Globus pallidus (tissue), 1 donor: Measurements from ENCODE around the gene MKI67.

ENCODE experiments used
- DNase-seq: peaks from one replicate; pipeline ENCODE4 v3.0.0-alpha.2; 2015; ENCODE audit warnings: low spot score

Gene MKI67

DNA sequence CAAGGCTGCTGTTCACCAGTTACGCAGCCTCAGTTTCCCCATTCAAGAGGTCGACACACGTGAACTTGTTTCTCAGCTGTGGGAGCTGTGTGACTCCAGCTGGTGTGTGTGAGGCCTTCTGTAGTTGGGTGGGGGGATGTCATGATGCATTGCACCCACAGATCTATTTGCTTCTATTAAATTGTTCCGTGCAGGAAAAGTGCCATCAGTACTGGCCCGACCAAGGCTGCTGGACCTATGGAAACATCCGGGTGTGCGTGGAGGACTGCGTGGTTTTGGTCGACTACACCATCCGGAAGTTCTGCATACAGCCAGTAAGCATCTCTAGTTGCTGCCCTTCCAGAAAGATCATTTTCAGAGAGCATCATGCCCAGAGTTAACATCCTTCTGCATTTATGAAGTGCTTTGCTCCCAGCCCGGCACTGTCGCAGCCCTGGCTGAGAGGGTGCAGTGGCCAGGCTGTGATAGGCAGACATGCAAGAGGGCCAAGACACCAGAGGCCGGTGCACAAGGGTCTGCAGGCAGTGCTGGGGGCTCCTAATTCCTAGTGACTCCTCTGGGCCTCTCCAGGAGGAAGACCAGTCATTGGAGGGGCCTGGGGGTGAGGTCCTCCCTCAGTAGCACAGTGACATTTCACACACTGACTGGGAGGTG lies 60.2 kb downstream of the MKI67 start:
- no peak for DNase-seq

DNA sequence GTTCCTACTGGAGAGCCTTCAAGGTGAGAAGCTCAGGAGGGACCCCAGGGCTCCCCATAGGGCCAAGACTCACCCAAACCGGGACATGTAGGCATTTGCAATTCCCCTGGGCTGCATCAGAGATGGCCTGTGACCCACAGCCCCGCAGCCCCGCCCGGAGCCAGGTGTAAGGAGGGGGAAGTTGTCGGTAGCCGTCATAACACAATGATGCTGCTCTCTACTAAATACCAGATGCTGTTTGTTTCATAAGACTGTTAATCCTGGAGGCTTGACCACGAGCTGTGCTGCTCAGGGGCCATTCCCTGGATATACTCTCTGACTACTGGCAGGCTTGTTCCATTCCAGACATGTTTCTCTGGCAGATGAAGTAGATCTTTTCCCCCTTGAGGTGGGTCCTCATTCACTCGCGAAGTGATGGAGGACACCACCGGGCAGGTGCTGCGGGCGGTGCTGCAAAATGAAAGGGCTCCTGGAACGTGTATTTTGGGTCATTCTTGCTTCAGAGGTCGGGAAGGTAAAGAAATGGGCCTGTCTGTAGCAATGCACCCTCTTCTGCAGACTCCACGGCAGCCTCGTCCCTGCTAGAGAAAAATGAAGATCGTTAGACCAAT lies 61.1 kb downstream of the MKI67 start:
- DNase-seq: no peak

DNA sequence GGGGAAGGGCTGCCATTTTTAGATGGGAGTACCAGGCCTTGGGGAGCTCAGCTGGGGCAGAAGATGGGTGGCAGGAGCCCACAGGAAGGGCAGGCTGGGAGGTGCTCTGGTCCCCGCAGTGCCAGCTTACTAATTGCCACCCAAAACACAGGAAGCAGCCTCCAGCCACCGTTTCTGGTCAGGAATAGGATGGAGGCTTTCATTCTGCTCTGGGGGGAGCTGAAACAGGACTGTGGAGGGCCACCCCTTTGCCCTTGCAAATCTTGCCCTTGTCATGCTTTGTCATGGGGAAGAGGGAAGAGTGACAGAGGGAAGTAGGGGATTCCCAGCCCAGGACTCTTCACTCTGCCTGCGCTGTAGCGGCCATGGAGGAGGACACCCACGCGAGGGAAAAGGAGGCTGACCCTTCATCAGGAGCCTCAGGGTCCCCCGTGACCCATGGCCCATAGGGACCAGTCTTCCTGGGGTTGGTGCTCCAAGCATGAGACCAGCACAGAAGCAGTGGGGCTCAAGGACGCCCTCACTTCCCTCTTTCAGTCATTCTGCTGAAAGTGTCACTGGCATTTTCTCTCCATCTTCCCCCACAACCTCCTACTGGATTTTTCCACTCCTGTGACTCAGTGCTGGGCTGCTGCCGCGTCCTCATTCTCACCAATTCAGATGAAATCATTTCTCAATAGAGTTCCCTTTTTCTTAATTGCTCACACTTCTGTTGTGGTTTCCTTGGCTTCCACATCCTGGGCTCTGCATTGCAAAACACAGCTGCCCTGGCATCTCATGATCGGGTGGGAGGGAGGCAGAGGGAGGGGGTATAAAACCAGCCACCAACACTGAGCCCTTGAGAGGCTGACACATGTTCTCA lies 61.9 kb downstream of the MKI67 start:
- peak; percentile 66 for DNase-seq

DNA sequence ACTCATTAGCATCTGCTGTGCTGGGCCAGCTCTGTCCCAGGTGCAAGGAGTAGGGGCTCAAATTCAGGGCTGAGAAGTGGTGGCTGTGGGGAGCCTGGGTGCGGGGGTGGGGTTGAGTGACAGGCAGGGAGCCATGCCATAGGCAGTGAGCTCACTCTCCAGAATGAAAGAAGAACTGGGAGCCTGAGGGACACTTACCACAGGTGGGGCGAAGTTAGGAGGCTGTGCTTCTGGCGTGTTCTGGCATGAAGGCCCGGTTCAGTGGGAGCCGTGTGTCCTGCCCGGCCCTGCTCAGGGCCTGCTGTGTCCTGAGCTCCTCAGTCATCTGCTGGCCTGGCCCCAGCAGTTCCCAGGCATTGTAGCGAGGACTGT lies 62.5 kb downstream of the MKI67 start:
- no peak for DNase-seq

DNA sequence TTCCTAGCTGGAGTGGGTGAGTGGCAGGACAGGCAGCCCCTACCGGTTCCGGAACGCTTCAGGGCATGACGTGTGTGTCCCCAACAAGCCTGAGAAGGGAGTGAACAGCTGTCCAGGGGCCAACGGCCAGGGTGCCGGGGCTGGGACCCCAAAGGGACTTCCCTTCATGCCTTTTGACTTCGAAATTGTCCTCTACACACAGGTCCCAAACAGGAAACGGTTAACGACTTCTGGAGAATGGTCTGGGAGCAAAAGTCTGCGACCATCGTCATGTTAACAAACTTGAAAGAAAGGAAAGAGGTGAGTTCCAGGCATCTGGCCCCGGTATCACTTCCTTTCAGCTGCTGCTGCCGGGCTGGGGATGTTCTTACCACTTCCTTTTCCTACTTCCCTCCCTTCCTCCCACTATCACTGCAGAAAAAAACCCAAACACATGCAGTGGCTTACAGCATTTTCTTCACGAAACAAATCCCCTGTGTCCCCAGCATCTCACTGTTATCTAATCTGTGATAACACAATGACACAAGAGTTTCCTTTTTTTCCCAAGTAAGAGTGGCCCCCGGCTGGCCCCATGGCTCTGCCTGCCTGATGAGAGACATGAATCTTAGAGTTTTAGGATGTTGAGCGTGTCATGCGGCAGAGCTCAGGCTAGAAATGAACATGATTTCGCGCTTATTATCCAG lies 63.2 kb downstream of the MKI67 start:
- peak; percentile 48 for DNase-seq

DNA sequence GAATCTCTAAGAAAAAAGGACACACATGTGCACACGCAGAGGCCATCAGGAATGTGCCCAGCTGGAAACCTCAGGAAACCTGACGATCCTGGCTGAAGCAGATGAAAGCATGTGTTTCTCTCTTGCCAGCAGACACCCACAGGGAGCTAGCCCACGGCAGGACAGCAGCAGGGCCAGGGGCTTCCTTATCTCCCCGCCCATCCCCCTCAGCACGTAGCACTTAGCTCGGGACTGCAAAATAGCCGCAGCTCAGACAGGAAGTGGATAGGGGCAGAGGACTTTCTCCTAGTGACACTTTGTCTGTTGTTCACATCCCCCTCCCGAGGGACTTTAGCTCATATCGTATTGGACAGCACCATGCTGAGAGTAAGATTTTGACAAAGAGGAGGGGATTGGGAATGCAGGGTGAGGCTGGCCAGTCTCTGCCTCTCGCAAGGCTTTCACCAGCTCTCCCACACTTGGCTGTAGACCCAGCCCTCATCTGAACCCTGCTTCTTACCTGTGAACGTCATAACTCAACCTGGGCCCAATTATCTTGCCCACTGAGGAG lies 63.8 kb downstream of the MKI67 start:
- DNase-seq: no peak

DNA sequence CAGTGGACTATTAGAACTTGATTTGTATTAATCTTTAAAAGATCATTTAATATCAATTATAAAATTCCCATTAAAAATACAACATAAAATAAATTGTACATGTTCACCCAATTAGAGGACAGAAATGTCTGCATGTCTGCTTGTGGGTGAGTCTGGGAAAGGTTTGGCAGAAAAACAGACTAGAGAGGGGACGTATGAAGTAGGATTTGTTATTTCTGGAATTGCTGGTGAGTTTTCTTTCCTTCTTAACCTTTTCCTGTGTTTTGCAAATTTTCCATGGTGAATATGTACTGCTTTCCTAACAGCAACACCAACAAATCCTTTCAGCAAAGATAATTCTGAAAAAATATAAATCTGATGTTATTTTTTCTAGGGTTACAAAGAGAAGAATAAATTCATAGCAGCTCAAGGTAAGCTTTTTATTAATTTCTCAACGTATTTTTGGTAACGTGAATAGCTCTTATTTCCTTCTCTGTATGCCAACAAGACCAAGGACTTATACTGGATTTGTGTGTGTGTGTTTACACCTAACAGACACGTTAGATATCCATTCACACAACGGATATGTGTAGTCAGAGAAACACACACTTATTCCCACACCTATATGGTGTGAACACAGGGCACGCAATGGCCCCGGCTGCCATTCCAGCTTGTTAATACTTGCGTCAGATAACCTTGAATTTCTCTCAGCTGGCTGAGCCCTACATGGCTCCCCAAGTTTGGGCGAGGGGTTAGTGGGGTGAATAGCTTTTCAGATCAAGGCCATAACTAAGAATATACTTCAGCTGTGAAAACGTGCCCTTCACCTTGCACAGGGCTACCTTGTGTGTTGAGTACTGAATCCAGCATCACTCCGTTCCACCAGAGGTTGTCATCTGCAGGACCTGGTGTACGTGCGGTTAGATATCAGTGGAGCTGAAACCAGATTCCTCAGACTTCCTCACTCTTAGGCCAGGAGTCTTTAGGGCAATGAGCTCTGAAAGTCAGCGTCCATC lies 64.6 kb downstream of the MKI67 start:
- DNase-seq: no peak

DNA sequence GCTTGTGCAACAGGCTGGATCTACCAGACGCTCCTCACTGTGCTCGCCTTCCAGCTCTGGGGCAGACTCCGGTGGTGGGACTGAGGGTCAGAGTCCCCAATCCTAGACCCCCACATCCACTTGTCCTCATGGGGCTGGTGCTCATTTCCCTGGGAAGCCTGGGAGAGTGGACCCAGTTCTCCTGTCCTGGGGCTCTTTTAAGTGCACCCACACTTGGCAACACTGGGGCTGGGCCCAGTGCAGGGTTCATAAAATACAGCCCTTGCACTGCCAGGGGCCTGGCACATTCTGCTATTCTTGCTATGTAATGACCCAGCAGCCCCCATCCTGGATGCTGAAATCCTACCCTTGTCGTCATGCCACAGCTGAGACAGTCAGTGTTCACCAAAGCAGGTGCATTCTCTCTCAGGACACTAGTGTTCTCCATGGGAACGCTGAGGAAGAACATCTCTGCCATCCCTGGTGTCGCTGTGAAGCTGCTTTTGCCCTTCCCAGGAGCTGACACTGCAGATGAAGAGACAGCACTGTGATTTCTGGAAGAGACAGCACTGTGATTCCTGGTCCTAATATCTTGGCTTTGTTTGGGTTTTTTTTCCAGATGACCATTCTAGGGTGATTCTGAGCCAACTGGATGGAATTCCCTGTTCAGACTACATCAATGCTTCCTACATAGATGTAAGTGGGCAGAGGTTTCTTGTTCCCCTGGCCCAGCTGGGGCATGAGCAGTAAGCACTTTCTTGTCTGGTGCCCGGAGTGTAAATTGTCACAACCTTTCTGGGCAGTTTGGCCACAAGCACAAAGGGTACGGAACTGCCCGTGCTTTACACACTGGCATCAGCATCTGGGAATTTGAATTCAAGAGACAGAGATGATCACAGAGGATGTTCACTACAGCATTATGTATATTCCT lies 65.6 kb downstream of the MKI67 start:
- no peak for DNase-seq

DNA sequence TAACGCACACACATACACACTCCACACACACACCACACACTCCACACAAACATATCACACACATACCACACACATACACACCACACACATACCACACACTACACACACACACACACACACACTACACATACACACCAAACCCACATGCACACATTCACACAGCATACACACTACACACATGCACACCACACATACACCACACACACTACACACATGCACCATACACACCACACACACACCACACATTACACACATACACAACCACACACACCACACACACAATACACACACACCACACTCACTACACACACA lies 66.3 kb downstream of the MKI67 start:
- no peak for DNase-seq

DNA sequence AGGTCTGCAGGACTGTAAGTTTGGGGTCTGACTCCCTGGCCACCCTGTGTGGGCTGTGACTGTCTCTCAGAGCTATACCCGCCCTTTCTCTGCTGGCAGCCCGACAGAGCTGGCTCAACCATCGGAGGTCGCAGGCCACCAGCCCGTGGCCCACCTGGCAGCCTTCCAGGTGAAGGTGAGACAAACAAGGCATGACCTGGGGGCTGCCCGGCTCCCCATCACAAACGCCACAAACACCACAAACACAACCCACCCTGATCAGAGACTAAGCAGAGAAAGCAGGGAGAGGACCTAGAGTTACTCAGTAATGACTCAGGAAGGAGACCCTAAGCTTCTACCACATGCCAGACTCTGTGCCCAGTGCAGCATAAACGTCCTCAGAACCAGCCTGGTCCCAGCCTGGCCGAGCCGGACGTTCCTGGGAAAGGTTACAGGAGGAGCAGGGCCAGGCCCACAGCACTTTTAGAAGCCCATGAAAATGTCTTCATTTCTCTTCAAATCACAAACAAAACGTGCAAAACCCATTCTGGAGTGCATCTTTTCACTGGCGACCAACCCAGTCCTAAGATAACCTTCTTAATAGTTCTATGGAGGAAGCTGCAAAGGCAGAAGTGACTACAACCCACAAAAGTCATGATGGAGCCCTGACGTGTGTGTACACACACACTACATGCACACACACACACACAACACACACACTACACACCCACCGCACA lies 66.8 kb downstream of the MKI67 start:
- DNase-seq: no peak

DNA sequence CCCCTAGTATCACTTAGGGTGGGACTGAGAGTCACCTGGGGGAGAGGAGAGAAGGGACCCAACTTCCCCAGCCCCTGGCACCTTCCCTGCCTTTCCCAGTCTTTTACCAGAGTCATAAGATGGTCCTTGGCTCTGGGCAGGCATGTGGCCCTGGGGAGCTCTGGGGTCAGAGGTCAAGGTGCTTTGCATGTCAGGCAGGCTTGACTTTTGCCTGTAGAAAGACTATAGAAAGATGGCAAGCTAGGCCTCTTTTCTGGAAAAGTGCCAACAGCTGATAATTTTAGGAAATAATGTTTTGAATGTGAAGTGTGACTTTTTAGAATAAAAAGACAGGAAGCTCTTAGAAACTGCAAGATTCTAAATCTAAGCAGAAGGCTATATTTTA lies 67.5 kb downstream of the MKI67 start:
- no peak for DNase-seq

DNA sequence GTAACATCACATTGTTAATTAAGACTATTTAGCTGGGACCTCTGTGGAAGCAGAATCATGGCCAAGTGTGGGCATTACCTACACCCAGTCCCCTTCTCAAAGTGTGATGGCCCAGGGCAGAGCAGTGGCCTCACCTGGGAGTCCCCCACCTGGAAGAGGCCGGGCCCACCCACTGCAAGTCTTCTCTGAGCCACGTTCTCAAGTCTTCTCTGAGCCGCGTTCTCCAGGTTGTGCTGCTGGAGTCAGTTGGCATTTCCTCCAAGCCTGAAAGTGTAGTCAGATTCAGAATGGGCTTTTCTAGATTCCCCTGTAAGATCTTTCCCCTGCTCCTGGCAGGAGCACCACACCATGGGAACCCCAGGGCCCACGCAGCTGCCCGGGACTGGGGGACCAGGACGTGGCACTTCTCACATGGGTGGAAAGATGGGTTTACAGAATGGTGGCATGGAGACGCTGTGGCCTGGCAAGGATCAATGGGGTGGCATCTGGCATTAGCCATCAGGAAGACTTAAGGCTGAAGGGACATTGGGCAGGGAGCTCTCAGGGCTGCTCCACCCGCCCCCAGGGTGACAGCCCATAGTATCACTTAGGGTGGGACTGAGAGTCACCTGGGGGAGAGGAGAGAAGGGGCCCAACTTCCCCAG lies 68.0 kb downstream of the MKI67 start:
- no peak for DNase-seq

DNA sequence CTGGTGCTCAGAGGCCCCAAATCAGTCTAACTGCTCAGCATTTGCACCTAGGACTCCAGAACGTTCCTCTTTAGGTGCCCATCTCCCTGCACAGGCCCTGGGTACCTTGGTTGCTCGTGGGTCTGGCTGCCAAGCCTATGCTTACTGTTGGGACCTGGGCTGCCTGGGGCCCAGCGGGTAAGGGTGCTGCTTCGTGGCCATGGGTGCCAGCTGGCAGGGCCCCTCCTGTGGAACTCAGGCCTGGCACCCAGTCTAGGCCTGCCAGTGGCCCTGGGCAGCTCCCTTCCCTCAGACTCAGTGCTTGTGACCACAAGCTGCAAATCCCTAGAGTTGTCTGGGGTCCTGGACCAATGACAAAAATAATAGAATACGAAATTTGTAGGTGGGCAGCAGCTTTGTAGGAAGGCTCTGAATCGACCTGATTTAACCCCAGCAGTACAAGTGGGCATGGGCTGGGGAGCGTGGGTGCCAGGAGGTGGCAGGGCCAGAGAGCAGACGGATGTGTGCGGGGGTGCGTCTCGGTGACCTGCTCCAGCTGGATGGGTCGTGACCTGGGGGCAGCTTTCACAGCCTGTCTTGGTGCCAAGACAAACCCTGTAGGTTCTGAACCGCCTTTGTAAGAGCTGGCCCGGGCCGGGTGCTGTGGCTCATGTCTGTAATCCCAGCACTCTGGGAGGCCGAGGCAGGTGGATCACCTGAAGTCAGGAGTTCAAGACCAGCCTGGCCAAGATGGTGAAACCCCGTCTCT lies 69.7 kb downstream of the MKI67 start:
- no peak for DNase-seq

DNA sequence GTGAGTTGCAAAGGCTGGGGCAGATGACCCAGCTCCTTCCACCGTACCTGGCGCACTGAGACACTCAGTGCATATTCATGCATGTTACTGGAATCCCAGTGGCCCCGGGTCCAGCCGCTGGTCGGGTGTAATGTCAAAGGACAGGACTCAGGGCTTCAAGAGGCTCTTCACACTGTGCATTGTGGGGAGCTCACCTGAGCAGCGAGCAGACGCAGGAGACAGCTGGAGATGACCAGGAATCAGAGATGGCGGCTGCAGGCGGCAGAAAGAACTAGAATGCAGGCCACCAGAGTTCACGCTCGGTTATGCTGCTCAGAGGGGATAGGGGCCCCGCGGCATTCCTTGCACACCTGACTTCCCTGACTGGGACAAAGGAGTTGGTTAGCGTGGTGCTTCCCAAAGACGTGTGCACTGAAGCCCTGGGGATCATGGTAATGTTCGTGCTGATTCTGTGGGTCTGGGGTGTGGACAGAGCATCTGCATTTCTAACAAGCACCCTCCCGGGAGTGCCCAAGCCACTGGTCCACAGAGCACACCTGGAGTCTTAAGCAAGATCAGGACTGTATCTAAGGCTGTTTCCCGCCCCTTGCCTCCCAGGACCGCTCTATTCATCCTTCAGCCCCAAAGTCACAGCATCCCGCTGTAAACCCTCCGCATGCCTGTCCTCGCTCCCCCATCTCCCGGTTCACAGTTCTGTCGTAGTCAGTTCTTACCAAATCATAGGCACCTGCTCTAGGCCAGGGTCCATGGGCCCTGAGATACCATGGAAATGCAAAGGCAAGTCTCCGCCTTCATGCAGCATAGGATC lies 71.0 kb downstream of the MKI67 start:
- no peak for DNase-seq

DNA sequence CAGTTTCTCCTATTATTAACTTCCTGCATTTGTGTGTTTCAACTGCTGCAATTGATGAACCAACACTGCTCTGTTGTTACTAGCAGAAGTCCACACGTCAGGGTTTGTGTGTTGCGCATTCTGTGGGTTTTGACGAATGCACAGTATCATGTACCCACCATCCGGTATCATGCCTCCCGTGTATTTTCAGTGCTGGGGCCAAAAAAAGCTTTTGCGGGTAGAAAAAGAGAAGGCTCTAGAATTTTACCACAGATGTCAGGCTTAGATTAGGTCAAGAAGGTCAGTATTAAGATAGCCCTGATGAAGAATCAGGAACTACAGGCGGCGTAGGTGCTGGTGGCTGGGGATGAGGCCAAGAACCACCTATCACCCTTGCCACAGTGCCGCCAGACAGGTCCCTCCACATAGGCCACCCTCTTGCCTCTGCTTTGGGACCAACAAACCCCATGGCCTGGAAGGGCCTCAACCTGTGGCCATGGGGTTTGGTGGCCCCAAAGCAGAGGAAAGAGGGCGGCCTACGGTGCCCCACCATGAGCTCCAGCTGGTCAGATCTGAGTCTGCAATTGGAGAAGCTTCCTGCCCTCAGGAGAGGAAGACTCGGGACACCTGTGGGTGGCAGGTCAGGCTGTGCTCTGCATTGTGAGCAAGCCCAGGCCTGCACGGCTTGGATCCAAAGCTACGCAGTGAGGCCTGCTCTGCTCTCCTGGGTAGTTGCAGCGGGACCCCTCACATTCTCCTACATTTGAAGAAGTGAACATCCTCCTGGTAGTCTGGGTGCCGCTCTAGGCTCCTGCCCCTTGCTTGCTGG lies 71.9 kb downstream of the MKI67 start:
- peak; percentile 33 for DNase-seq

DNA sequence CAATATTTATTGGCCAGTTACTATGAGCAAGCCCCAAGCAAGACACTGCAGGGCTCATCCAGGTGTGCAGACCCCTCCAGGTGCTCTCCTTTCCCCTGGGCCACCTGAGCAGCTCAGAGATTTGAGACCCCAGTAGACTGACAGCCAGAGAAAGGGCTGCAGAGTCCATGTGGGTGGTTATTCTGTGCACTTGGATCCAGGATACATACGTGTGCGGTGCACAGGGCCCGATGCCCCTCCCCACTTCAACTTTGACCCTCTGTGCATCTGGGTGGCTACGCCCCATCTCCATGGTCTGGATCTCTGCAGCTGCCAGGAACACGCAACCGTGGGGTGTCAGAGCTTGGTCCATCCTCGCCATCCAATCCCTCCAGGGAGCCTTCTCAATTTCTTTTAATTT lies 72.9 kb downstream of the MKI67 start:
- no peak for DNase-seq

DNA sequence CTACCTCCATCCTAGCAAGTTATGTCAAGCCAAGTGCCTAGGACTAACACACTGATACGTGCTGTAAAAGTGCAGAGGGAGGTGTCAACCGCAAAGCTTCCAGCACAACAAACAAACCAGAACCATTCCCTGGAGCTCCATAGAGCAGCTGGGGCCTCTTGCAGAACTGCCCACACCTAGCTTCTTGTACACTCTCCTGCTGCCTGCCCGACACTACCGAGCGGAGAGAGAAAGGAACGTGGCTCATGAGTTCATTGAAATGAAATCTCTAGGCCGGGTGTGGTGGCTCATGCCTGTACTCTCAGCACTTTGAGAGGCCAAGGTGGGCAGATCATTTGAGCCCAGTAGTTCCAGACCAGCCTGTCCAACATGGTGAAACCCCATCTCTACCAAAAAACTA lies 73.5 kb downstream of the MKI67 start:
- no peak for DNase-seq
